ENCODE measurements around the gene MYT1. TPM values are rescaled to one million over a fixed set of nuclear protein-coding genes. Genes with fewer than 3 reads are reported as not detected.
A peak's percentile ranks its signal among the peaks of the same experiment; 100 is the strongest.

The MYT1 gene
- total RNA-seq, 1 donor from 2014 or later, result not detected

DNA sequence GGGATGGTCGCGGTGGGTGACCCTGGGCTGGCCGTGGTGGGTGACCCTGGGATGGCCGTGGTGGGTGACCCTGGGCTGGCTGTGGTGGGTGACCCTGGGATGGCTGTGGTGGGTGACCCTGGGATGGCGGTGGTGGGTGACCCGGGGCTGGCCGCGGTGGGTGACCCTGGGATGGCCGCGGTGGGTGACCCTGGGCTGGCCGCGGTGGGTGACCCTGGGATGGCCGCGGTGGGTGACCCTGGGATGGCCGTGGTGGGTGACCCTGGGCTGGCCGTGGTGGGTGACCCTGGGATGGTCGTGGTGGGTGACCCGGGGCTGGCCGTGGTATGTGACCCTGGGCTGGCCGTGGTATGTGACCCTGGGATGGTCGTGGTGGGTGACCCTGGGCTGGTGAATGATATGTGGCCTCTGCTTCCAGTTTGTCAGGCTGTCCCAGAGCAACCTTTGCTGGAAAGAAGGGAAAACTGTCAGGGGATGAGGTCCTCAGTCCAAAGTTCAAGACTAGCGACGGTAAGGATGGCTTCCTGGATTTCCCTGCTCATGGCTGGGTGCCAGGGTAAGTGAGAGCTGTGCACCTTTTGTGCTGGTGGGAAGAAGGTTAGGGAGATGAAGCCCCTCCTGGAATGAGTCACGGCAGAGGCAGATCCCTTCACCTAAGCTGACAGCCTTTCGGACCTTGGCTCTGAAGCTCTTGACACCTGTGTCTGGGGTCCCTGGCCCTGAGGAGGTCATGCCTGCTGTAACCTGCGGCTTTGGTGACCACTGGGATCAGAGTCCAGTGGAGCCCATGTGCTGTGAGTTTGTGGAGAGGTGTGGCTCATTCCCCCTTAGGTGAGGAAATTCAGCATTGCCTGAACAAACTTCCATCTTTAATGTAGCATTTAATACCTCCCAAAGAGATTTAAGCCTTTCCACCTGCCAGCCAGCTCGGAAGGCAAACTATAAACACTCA lies 72.2 kb downstream of the MYT1 start:
- Mint-ChIP-seq H3K9me3 (no peaks in the 10 kb centered on the region), H3K36me3 (ENCODE audit: low read depth) (no peaks in the 10 kb centered on the region), H3K27me3 (ENCODE audit: low read depth) (no peaks in the 10 kb centered on the region), H3K4me3 (ENCODE audit: low read depth) (no peak overlapping the region), H3K4me1 (ENCODE audit: low read depth) (no peaks in the 10 kb centered on the region), H3K27ac (no peak overlapping the region)
- intact Hi-C loops (cut with micrococcal nuclease), result no loop called here
- no peak for DNase-seq (ENCODE audit: low spot score)

- intact Hi-C loops (cut with micrococcal nuclease), result no loop called here
- H3K9me3 Mint-ChIP-seq, result no peaks in the 10 kb centered on the region
- no peaks in the 10 kb centered on the region for H3K4me1 Mint-ChIP-seq (ENCODE audit: low read depth)
- DNase-seq (ENCODE audit: low spot score), result no peak
- H3K27ac Mint-ChIP-seq, result no peak overlapping the region
- H3K27me3 Mint-ChIP-seq (ENCODE audit: low read depth), result no peaks in the 10 kb centered on the region
- no peaks in the 10 kb centered on the region for H3K36me3 Mint-ChIP-seq (ENCODE audit: low read depth)
- H3K4me3 Mint-ChIP-seq (ENCODE audit: low read depth), result no peak overlapping the region
These were observed 73.1 kb downstream of the MYT1 start for GRCh38 chr20:64237316-64237715.

- no peak overlapping the region for H3K4me3 Mint-ChIP-seq (ENCODE audit: low read depth)
- H3K36me3 Mint-ChIP-seq (ENCODE audit: low read depth), result no peaks in the 10 kb centered on the region
- H3K27ac Mint-ChIP-seq, result no peak overlapping the region
- peaks cover under 1% of the 10 kb centered on the region for H3K27me3 Mint-ChIP-seq (ENCODE audit: low read depth)
- no peak for DNase-seq (ENCODE audit: low spot score)
- H3K9me3 Mint-ChIP-seq, result no peaks in the 10 kb centered on the region
- intact Hi-C loops (cut with micrococcal nuclease), result no loop called here
- no peaks in the 10 kb centered on the region for H3K4me1 Mint-ChIP-seq (ENCODE audit: low read depth)
These were observed 74.0 kb downstream of the MYT1 start for GRCh38 chr20:64238115-64238825.

- no peaks in the 10 kb centered on the region for H3K4me1 Mint-ChIP-seq (ENCODE audit: low read depth)
- intact Hi-C loops (cut with micrococcal nuclease), result no loop called here
- no peaks in the 10 kb centered on the region for H3K9me3 Mint-ChIP-seq
- no peak overlapping the region for H3K4me3 Mint-ChIP-seq (ENCODE audit: low read depth)
- no peaks in the 10 kb centered on the region for H3K36me3 Mint-ChIP-seq (ENCODE audit: low read depth)
- peaks cover 2% of the 10 kb centered on the region for H3K27me3 Mint-ChIP-seq (ENCODE audit: low read depth)
- no peak overlapping the region for H3K27ac Mint-ChIP-seq
- no peak for DNase-seq (ENCODE audit: low spot score)
These were observed 74.7 kb downstream of the MYT1 start for GRCh38 chr20:64238851-64239387.

GRCh38 chr20:64239449-64240242 lies 75.4 kb downstream of the MYT1 start:
- H3K4me1 Mint-ChIP-seq (ENCODE audit: low read depth), result no peaks in the 10 kb centered on the region
- no peaks in the 10 kb centered on the region for H3K9me3 Mint-ChIP-seq
- DNase-seq (ENCODE audit: low spot score), result no peak
- H3K27me3 Mint-ChIP-seq (ENCODE audit: low read depth), result peaks cover 2% of the 10 kb centered on the region
- no peaks in the 10 kb centered on the region for H3K36me3 Mint-ChIP-seq (ENCODE audit: low read depth)
- intact Hi-C loops (cut with micrococcal nuclease), result no loop called here
- no peak overlapping the region for H3K27ac Mint-ChIP-seq
- H3K4me3 Mint-ChIP-seq (ENCODE audit: low read depth), result no peak overlapping the region

DNA sequence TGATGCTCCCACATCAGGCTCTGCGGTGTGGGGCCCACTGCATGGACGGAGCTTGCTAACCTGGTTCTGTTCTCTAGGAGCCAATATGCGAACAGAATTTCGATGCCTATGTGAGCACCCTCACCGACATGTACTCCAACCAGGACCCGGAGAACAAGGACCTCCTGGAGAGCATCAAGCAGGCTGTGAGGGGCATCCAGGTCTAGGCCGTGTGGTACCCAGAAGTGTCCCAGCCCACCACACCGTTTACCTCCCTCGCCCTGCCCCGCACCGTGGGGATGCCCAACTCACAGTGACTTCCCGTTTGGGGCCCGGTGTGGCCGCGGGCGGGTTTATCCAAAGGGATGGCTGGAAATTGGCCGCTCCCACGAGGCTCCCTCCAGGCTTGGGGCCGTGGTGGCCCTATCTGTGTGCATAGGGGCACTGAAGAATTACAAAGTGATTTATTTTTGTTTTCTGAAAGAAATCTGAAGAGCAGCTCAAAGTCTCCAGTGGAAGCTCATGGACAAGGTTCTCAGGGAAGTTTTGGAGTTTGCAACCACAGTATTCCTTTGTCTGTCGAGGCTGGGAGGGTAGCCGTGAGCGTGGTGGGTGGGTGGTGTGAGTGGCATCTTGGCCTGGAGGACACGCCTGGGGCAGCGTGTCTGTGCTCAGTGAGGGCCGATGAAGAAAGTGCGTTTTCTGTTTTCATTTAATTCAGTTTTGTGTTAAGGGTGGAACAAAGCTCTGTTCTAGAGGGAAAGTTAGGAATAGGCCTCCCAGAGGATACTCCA lies 76.2 kb downstream of the MYT1 start:
- no peaks in the 10 kb centered on the region for H3K4me1 Mint-ChIP-seq (ENCODE audit: low read depth)
- H3K9me3 Mint-ChIP-seq, result no peaks in the 10 kb centered on the region
- DNase-seq (ENCODE audit: low spot score), result no peak
- no peaks in the 10 kb centered on the region for H3K36me3 Mint-ChIP-seq (ENCODE audit: low read depth)
- intact Hi-C loops (cut with micrococcal nuclease), result no loop called here
- no peak overlapping the region for H3K4me3 Mint-ChIP-seq (ENCODE audit: low read depth)
- peaks cover 2% of the 10 kb centered on the region for H3K27me3 Mint-ChIP-seq (ENCODE audit: low read depth)
- H3K27ac Mint-ChIP-seq, result no peak overlapping the region

DNA sequence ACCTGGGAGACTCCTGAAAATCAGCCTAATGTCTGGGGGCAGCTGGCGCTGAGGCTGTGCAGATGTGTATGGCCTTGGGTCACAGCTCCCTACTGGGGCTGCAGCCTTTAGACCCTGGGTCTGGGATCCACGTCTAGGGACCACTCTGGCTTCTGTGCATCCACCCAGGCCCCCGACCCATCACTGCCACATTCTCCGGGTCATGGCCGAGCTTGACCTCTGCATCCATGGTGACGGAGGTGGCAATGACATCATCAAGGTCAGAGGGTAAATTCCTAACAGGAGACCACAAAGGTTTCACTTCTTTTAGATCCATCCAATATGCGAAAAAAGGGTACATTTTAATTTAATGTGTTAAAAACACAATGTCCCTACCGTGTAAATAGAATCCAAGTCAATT lies 76.8 kb downstream of the MYT1 start:
- Mint-ChIP-seq H3K4me1 (ENCODE audit: low read depth) (no peaks in the 10 kb centered on the region), H3K9me3 (no peaks in the 10 kb centered on the region), H3K36me3 (ENCODE audit: low read depth) (no peaks in the 10 kb centered on the region), H3K4me3 (ENCODE audit: low read depth) (no peak overlapping the region), H3K27me3 (ENCODE audit: low read depth) (peaks cover 2% of the 10 kb centered on the region), H3K27ac (no peak overlapping the region)
- intact Hi-C loops (cut with micrococcal nuclease), result no loop called here
- no peak for DNase-seq (ENCODE audit: low spot score)

GRCh38 chr20:64242003-64242796 lies 77.9 kb downstream of the MYT1 start:
- intact Hi-C loops (cut with micrococcal nuclease), result no loop called here
- DNase-seq (ENCODE audit: low spot score), result no peak
- peaks cover 2% of the 10 kb centered on the region for H3K27me3 Mint-ChIP-seq (ENCODE audit: low read depth)
- no peaks in the 10 kb centered on the region for H3K36me3 Mint-ChIP-seq (ENCODE audit: low read depth)
- H3K4me3 Mint-ChIP-seq (ENCODE audit: low read depth), result no peak overlapping the region
- no peak overlapping the region for H3K27ac Mint-ChIP-seq
- no peaks in the 10 kb centered on the region for H3K4me1 Mint-ChIP-seq (ENCODE audit: low read depth)
- no peaks in the 10 kb centered on the region for H3K9me3 Mint-ChIP-seq

DNA sequence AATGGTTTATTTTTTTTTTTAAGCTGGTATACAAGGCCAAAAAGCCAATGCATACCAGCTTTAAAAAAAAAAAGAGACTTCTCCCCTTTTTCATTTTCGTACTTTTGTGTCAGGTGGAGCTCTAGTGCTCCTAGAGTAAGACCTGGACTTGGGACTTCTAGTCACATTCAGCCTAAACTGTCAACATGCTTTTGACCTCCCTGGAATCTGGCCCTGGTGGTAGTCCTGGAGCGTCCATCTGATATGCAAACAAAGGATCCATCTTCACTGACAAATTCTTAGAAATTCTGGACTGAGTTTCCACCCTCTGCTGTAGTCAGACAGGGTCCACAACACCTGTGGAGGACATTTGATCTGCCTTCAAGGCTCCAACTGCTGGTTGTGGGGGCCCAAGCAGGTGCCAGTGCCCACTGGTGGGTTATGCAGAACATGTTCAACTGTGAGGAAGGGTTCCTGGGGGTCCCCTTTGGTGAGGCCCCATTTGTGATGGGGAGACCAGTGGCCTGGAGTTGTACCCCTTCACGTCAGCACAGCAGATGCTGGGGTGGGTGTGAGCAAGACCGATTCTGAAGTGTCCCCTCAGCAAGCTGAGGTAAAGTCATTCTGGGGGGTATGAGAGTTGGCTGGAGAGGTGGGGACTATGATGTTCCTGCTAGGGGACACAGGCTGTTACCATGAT lies 78.7 kb downstream of the MYT1 start:
- Mint-ChIP-seq H3K9me3 (no peaks in the 10 kb centered on the region), H3K36me3 (ENCODE audit: low read depth) (no peaks in the 10 kb centered on the region), H3K4me3 (ENCODE audit: low read depth) (no peak overlapping the region), H3K4me1 (ENCODE audit: low read depth) (no peaks in the 10 kb centered on the region), H3K27me3 (ENCODE audit: low read depth) (peaks cover 2% of the 10 kb centered on the region), H3K27ac (peak overlapping the region; percentile 15)
- intact Hi-C loops (cut with micrococcal nuclease), result no loop called here
- DNase-seq (ENCODE audit: low spot score), result no peak

- no peak overlapping the region for H3K27ac Mint-ChIP-seq
- no peaks in the 10 kb centered on the region for H3K9me3 Mint-ChIP-seq
- intact Hi-C loops (cut with micrococcal nuclease), result no loop called here
- peaks cover 4% of the 10 kb centered on the region for H3K27me3 Mint-ChIP-seq (ENCODE audit: low read depth)
- no peaks in the 10 kb centered on the region for H3K4me1 Mint-ChIP-seq (ENCODE audit: low read depth)
- no peaks in the 10 kb centered on the region for H3K36me3 Mint-ChIP-seq (ENCODE audit: low read depth)
- no peak overlapping the region for H3K4me3 Mint-ChIP-seq (ENCODE audit: low read depth)
- DNase-seq (ENCODE audit: low spot score), result no peak
These were observed 80.1 kb downstream of the MYT1 start for GRCh38 chr20:64244281-64244805.
